Type B pancreatic cell (in vitro differentiated cells): ENCODE data around the gene ZNF185. TPM values are rescaled to one million over a fixed set of nuclear protein-coding genes. Genes with fewer than 3 reads are reported as not detected.

Experiments
- DNase-seq: peaks from one replicate; pipeline ENCODE4 v3.0.0; 2021; ENCODE audit warnings: mixed read lengths; ENCODE audit not compliant: unreplicated experiment; ENCODE audit errors: extremely low spot score
- H3K27ac Mint-ChIP-seq: 2 replicates; pipeline ENCODE4 v1.8.0; 2021; ENCODE audit warnings: mild to moderate bottlenecking, mixed read lengths
- H3K27me3 Mint-ChIP-seq: 2 replicates; pipeline ENCODE4 v1.8.0; 2021; ENCODE audit warnings: mixed read lengths
- H3K36me3 Mint-ChIP-seq: 2 replicates; pipeline ENCODE4 v1.8.0; 2021; ENCODE audit warnings: mixed read lengths
- H3K4me1 Mint-ChIP-seq: one replicate; pipeline ENCODE4 v1.8.0; 2021; ENCODE audit warnings: mixed read lengths; ENCODE audit not compliant: unreplicated experiment
- H3K4me3 Mint-ChIP-seq: 2 replicates; pipeline ENCODE4 v1.8.0; 2021; ENCODE audit warnings: mild to moderate bottlenecking, mixed read lengths
- H3K9me3 Mint-ChIP-seq: 2 replicates; pipeline ENCODE4 v1.8.0; 2021; ENCODE audit warnings: mixed read lengths
- CTCF ChIP-seq: fragments of 200-600 bp; sonication (generic); conservative IDR thresholded peaks from 2 replicates; pipeline ENCODE4 v1.5.0; 2021; ENCODE audit warnings: antibody characterized with exemption, mild to moderate bottlenecking
- total RNA-seq: library from RNA; stranded (reverse); gene quantifications from 2 replicates; pipeline ENCODE4 v1.2.1, GENCODE V29; 2021; ENCODE audit warnings: low replicate concordance

The ZNF185 gene
- total RNA-seq, 1 donor from 2014 or later, result 45.4 TPM

GRCh38 chrX:152945021-152945979 is 47.4 kb downstream of the ZNF185 start:
- Mint-ChIP-seq H3K27me3 (no peaks in the 10 kb centered on the region), H3K4me1 (peaks cover 5% of the 10 kb centered on the region), H3K9me3 (no peaks in the 10 kb centered on the region), H3K27ac (no peak overlapping the region), H3K4me3 (no peak overlapping the region), H3K36me3 (no peaks in the 10 kb centered on the region)
- TF ChIP-seq CTCF, result no peak
- no peak for DNase-seq

DNA sequence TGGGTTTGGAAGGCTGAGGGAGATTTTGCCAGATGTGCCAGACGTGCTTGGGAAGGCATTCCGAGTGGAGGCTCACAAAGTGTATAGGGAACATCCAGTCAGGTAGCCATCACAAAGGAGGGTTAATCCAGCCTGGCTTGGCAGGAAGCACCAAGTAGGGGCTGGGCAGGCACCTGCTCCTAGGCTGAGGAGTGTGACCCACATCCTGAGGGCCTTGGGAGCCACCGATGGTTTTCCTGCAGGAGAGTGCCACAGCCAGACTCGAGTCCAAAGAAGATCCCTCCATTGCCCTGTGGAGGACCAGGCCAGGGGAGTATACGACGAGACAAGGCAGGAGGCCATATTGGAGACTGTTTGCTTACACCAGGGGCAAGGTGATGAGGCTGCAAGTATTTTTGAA is 48.8 kb downstream of the ZNF185 start:
- Mint-ChIP-seq H3K27me3 (no peaks in the 10 kb centered on the region), H3K36me3 (no peaks in the 10 kb centered on the region), H3K4me1 (no peaks in the 10 kb centered on the region), H3K4me3 (no peak overlapping the region), H3K27ac (no peak overlapping the region), H3K9me3 (no peaks in the 10 kb centered on the region)
- TF ChIP-seq CTCF, result no peak
- DNase-seq, result no peak

Other genes with a start within 250 kb of the ZNF185 start
- not detected in 2 replicates for gene MAGEA3, start 199.3 kb upstream of the ZNF185 start, total RNA-seq
- gene CSAG2, start 188.8 kb upstream of the ZNF185 start, total RNA-seq, result 0.40 TPM in 1 of 2 replicates, not detected in the other
- gene MAGEA2B, start 183.4 kb upstream of the ZNF185 start, total RNA-seq, result 1.1 TPM in 1 of 2 replicates, not detected in the other
- gene CSAG1, start 164.3 kb upstream of the ZNF185 start, total RNA-seq, result not detected in 2 replicates
- gene MAGEA12, start 164.3 kb upstream of the ZNF185 start, total RNA-seq, result not detected in 2 replicates
- gene MAGEA2, start 144.2 kb upstream of the ZNF185 start, total RNA-seq, result 0.69 TPM in 1 of 2 replicates, not detected in the other
- 0.40 TPM in 1 of 2 replicates, not detected in the other for gene CSAG3, start 138.8 kb upstream of the ZNF185 start, total RNA-seq
- gene MAGEA6, start 128.4 kb upstream of the ZNF185 start, total RNA-seq, result not detected in 2 replicates
- gene CETN2, start 67.3 kb upstream of the ZNF185 start, total RNA-seq, result 52.4 and 66.3 TPM in 2 replicates
- 27.5 and 28.0 TPM in 2 replicates for gene NSDHL, start 67.0 kb upstream of the ZNF185 start, total RNA-seq
- gene PNMA5, start 96.0 kb downstream of the ZNF185 start, total RNA-seq, result 0.22 TPM in 1 of 2 replicates, not detected in the other
- 4.3 and 9.2 TPM in 2 replicates for gene PNMA3, start 158.4 kb downstream of the ZNF185 start, total RNA-seq
- 3.0 and 5.4 TPM in 2 replicates for gene PNMA6A, start 174.4 kb downstream of the ZNF185 start, total RNA-seq